Measurements from ENCODE around the gene GALNT6.

Gene GALNT6

DNA sequence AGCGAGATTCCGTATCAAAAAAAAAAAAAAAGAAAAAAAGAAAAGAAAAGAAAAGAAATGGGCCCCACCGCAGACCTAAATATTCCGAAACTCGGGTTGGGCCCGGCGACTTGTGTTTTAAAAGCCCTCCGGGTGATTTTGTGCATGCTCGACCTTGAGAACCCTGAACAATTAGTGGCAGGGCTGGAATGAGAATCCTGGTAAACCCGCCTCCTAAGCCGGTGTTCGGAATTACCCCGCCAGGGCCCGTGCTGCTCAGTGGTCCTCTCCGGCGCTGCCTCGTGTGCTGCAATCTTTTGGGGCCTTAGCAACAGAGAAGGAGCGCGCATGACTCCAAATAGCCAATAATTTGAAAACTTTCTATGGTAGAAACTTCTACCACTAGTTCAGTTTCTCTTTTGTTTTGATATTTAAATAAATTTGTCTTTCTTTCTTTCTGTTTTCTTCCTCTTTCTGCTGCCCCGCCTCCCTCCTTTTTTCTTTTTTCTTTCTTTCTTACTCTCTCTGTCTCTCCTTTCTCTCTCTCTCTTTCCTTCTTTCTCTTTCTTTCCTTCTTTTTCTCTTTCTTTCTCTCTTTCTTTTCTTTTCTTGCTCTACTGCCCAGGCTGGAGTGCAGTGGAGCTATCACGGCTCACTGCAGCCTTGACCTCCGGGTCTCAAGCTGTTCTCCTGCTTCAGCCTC is 1.5 kb upstream of the GALNT6 start:
- H3K27me3 ChIP-seq (ENCODE audit: control insufficient read depth in 3 of 3, insufficient read depth in 3 of 3, low read depth in 1 of 3, low read length in 3 of 3) = peaks cover 7 to 80% (median 50%) of the 10 kb centered on the region in 3 experiments
- H2BK5ac ChIP-seq (ENCODE audit: low read length) = no peak overlapping the region
- no peak overlapping the region for H2BK15ac ChIP-seq (ENCODE audit: low read length)
- H3K18ac ChIP-seq (ENCODE audit: low read length) = no peak overlapping the region
- H3K4me3 ChIP-seq (ENCODE audit: low read length in 2 of 2) = no peak overlapping the region
- H3K14ac ChIP-seq (ENCODE audit: low read length) = no peak overlapping the region
- no peak overlapping the region for H4K91ac ChIP-seq (ENCODE audit: low read depth, low read length, poor library complexity)
- no peak overlapping the region for H2AK5ac ChIP-seq (ENCODE audit: low read depth, low read length)
- H3K9ac ChIP-seq (ENCODE audit: low read depth, low read length, poor library complexity) = no peak overlapping the region
- H2BK12ac ChIP-seq (ENCODE audit: low read length) = no peak overlapping the region
- H4K8ac ChIP-seq (ENCODE audit: low read depth, low read length) = no peak overlapping the region
- H3K27ac ChIP-seq (replicated peaks; ENCODE audit: low read length) = no peak overlapping the region
- no peak overlapping the region for H2BK120ac ChIP-seq (ENCODE audit: low read depth, low read length)
- peaks cover 2 to 5% of the 10 kb centered on the region in 2 donors for H3K9me3 ChIP-seq (replicated peaks in 1 of 2; ENCODE audit: control insufficient read depth in 2 of 2, insufficient read depth in 1 of 2, low read depth in 1 of 2, low read length in 2 of 2)
- no peaks in the 10 kb centered on the region for H3K36me3 ChIP-seq (replicated peaks in 1 of 2; ENCODE audit: control insufficient read depth in 2 of 2, insufficient read depth in 2 of 2, low read length in 2 of 2)
- H3K23ac ChIP-seq (ENCODE audit: low read depth, low read length, poor library complexity) = no peak overlapping the region
- no peak overlapping the region for H2AFZ ChIP-seq (ENCODE audit: low read length)
- H3K4ac ChIP-seq (ENCODE audit: low read length) = no peak overlapping the region
- peak; percentile 24 for DNase-seq (ENCODE audit: low spot score)
- H3K79me1 ChIP-seq (ENCODE audit: low read depth, low read length) = no peaks in the 10 kb centered on the region
- H3K4me2 ChIP-seq (ENCODE audit: insufficient read depth, low read length, poor library complexity, severe bottlenecking) = peak overlapping the region; percentile 46
- no CpG with 5 or more reads among the region's 22 CpGs for WGBS, 2 donors (ENCODE audit: extremely low coverage in 2 of 2, insufficient read length in 2 of 2, insufficient replicate concordance in 1 of 2)
- peaks cover 3 to 11% of the 10 kb centered on the region in 2 donors for H3K4me1 ChIP-seq (ENCODE audit: control insufficient read depth in 2 of 2, insufficient read depth in 1 of 2, low read depth in 1 of 2, low read length in 2 of 2)

DNA sequence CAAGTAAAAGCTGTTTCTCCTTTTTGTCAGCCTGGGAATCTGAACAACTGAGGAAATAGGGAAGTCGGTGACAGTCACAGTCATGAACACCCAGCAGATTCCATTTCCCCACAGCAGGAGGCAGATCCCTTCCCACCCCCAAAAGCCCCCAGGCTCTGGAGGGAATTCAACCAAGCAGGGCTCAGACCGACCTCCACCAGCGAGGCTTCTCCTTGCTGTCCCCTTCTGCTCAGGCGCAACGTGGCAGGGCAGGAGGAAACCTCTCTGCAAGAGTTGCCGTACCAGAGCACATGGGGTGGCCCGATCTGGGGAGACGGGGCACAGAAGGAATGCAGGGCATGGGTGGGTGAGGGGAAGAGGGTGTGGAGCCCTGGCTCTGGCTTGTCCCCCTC is 319 bp downstream of the GALNT6 start:
- Histone ChIP-seq H3K9ac (ENCODE audit: low read depth, low read length, poor library complexity) (no peak overlapping the region), H2AK5ac (ENCODE audit: low read depth, low read length) (no peak overlapping the region), H2BK120ac (ENCODE audit: low read depth, low read length) (no peak overlapping the region), H2AFZ (ENCODE audit: low read length) (peak overlapping the region; percentile 83), H3K79me1 (ENCODE audit: low read depth, low read length) (no peaks in the 10 kb centered on the region), H3K9me3 (replicated peaks in 1 of 2; ENCODE audit: control insufficient read depth in 2 of 2, insufficient read depth in 1 of 2, low read depth in 1 of 2, low read length in 2 of 2) (peaks cover 2 to 5% of the 10 kb centered on the region in 2 donors), H3K36me3 (replicated peaks in 1 of 2; ENCODE audit: control insufficient read depth in 2 of 2, insufficient read depth in 2 of 2, low read length in 2 of 2) (no peaks in the 10 kb centered on the region), H3K18ac (ENCODE audit: low read length) (peak overlapping the region; percentile 12), H2BK15ac (ENCODE audit: low read length) (peak overlapping the region; percentile 31), H4K8ac (ENCODE audit: low read depth, low read length) (no peak overlapping the region), H3K4ac (ENCODE audit: low read length) (no peak overlapping the region), H2BK5ac (ENCODE audit: low read length) (no peak overlapping the region), H2BK12ac (ENCODE audit: low read length) (no peak overlapping the region), H3K23ac (ENCODE audit: low read depth, low read length, poor library complexity) (peak overlapping the region; percentile 22), H3K4me2 (ENCODE audit: insufficient read depth, low read length, poor library complexity, severe bottlenecking) (peak overlapping the region; percentile 89), H3K14ac (ENCODE audit: low read length) (peak overlapping the region; percentile 12), H3K27me3 (ENCODE audit: control insufficient read depth in 3 of 3, insufficient read depth in 3 of 3, low read depth in 1 of 3, low read length in 3 of 3) (peaks cover 7 to 92% (median 50%) of the 10 kb centered on the region in 3 experiments), H4K91ac (ENCODE audit: low read depth, low read length, poor library complexity) (no peak overlapping the region), H3K4me1 (ENCODE audit: control insufficient read depth in 2 of 2, insufficient read depth in 1 of 2, low read depth in 1 of 2, low read length in 2 of 2) (peaks cover 3 to 11% of the 10 kb centered on the region in 2 donors), H3K4me3 (ENCODE audit: low read length in 2 of 2) (peak overlapping the region; percentile 30 to 80), H3K27ac (replicated peaks; ENCODE audit: low read length) (no peak overlapping the region)
- no CpG with 5 or more reads among the region's 8 CpGs for WGBS, 2 donors (ENCODE audit: extremely low coverage in 2 of 2, insufficient read length in 2 of 2, insufficient replicate concordance in 1 of 2)
- DNase-seq (ENCODE audit: low spot score) = peak; percentile 11

DNA sequence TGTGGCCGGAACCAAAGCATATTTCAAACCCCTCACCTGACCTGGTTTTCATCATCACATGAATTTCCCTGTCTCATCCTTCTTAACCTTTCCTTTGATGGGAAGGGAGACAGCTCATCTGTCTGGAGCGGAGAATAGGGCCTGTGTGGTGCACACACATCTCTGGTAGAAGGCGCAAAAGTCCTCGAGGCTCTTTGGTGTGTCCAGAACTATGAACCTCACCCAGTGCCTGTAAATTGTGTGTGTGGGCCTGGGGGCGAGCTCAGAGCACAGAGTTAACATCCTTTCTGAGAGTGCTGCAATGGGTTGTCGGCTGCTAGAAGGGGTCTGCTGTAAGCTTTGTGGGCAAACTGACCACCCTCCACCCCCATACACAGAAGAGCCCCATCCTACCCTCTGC is 749 bp downstream of the GALNT6 start:
- no peak overlapping the region for H2BK5ac ChIP-seq (ENCODE audit: low read length)
- H3K27me3 ChIP-seq (ENCODE audit: control insufficient read depth in 3 of 3, insufficient read depth in 3 of 3, low read depth in 1 of 3, low read length in 3 of 3) = peaks cover 7 to 94% (median 50%) of the 10 kb centered on the region in 3 experiments
- H3K9ac ChIP-seq (ENCODE audit: low read depth, low read length, poor library complexity) = no peak overlapping the region
- no peak overlapping the region for H3K4ac ChIP-seq (ENCODE audit: low read length)
- no peak overlapping the region for H2BK15ac ChIP-seq (ENCODE audit: low read length)
- H4K91ac ChIP-seq (ENCODE audit: low read depth, low read length, poor library complexity) = no peak overlapping the region
- H2AFZ ChIP-seq (ENCODE audit: low read length) = peak overlapping the region; percentile 83
- H3K9me3 ChIP-seq (replicated peaks in 1 of 2; ENCODE audit: control insufficient read depth in 2 of 2, insufficient read depth in 1 of 2, low read depth in 1 of 2, low read length in 2 of 2) = peaks cover 2 to 5% of the 10 kb centered on the region in 2 donors
- H4K8ac ChIP-seq (ENCODE audit: low read depth, low read length) = no peak overlapping the region
- H3K18ac ChIP-seq (ENCODE audit: low read length) = no peak overlapping the region
- H2BK12ac ChIP-seq (ENCODE audit: low read length) = no peak overlapping the region
- H3K79me1 ChIP-seq (ENCODE audit: low read depth, low read length) = no peaks in the 10 kb centered on the region
- no peak overlapping the region for H2BK120ac ChIP-seq (ENCODE audit: low read depth, low read length)
- no peak for DNase-seq (ENCODE audit: low spot score)
- H3K4me1 ChIP-seq (ENCODE audit: control insufficient read depth in 2 of 2, insufficient read depth in 1 of 2, low read depth in 1 of 2, low read length in 2 of 2) = peaks cover 3 to 11% of the 10 kb centered on the region in 2 donors
- no peak overlapping the region for H3K4me2 ChIP-seq (ENCODE audit: insufficient read depth, low read length, poor library complexity, severe bottlenecking)
- no peak overlapping the region for H3K27ac ChIP-seq (replicated peaks; ENCODE audit: low read length)
- no peak overlapping the region for H3K14ac ChIP-seq (ENCODE audit: low read length)
- H3K4me3 ChIP-seq (ENCODE audit: low read length in 2 of 2) = no peak overlapping the region
- H2AK5ac ChIP-seq (ENCODE audit: low read depth, low read length) = no peak overlapping the region
- no peak overlapping the region for H3K23ac ChIP-seq (ENCODE audit: low read depth, low read length, poor library complexity)
- H3K36me3 ChIP-seq (replicated peaks in 1 of 2; ENCODE audit: control insufficient read depth in 2 of 2, insufficient read depth in 2 of 2, low read length in 2 of 2) = no peaks in the 10 kb centered on the region
- no CpG with 5 or more reads among the region's 6 CpGs for WGBS, 2 donors (ENCODE audit: extremely low coverage in 2 of 2, insufficient read length in 2 of 2, insufficient replicate concordance in 1 of 2)

DNA sequence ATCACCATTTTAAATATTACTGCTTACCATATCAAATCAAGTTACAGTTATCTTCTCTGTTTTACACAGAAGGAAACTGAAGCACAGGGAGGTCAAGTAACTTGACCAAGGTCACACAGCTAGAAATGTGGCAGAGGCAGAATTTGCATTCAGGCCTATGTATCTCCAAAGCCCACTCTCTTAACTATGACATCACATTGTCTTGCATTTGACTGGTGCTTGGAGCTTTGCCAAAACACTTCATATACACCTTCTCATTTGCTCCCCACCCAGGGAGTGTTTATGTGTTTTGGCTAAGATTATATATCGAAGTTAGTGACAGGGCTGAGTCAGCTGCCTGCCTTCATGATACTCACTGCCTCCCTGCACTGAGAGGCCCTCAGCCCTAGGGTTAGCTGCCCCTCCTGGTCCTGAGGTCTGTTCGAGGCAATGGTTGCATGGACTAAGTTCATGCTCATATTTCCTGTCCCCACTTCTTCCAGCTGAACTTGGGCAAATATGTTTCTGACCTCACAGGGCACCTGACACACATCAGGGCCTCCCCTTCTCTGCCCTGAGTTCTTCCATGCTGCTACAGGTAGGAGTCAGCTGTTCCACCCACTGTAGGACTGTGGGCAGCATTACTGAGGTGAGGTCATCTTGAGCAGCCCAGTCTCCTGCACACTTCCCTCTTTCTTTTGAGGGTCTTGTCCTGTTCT is 1.8 kb downstream of the GALNT6 start:
- H2AFZ ChIP-seq (ENCODE audit: low read length) = no peak overlapping the region
- H3K23ac ChIP-seq (ENCODE audit: low read depth, low read length, poor library complexity) = peak overlapping the region; percentile 8
- H2BK5ac ChIP-seq (ENCODE audit: low read length) = no peak overlapping the region
- H3K4me3 ChIP-seq (ENCODE audit: low read length in 2 of 2) = no peak overlapping the region
- DNase-seq (ENCODE audit: low spot score) = no peak
- H3K4ac ChIP-seq (ENCODE audit: low read length) = no peak overlapping the region
- no CpG with 5 or more reads among the region's 2 CpGs for WGBS, 2 donors (ENCODE audit: extremely low coverage in 2 of 2, insufficient read length in 2 of 2, insufficient replicate concordance in 1 of 2)
- H3K4me2 ChIP-seq (ENCODE audit: insufficient read depth, low read length, poor library complexity, severe bottlenecking) = no peak overlapping the region
- H3K79me1 ChIP-seq (ENCODE audit: low read depth, low read length) = no peaks in the 10 kb centered on the region
- H3K14ac ChIP-seq (ENCODE audit: low read length) = no peak overlapping the region
- no peak overlapping the region for H2AK5ac ChIP-seq (ENCODE audit: low read depth, low read length)
- no peak overlapping the region for H2BK12ac ChIP-seq (ENCODE audit: low read length)
- no peak overlapping the region for H4K8ac ChIP-seq (ENCODE audit: low read depth, low read length)
- H3K4me1 ChIP-seq (ENCODE audit: control insufficient read depth in 2 of 2, insufficient read depth in 1 of 2, low read depth in 1 of 2, low read length in 2 of 2) = peaks cover 3 to 11% of the 10 kb centered on the region in 2 donors
- H4K91ac ChIP-seq (ENCODE audit: low read depth, low read length, poor library complexity) = no peak overlapping the region
- H2BK120ac ChIP-seq (ENCODE audit: low read depth, low read length) = no peak overlapping the region
- no peaks in the 10 kb centered on the region for H3K36me3 ChIP-seq (replicated peaks in 1 of 2; ENCODE audit: control insufficient read depth in 2 of 2, insufficient read depth in 2 of 2, low read length in 2 of 2)
- no peak overlapping the region for H3K18ac ChIP-seq (ENCODE audit: low read length)
- H3K27me3 ChIP-seq (ENCODE audit: control insufficient read depth in 3 of 3, insufficient read depth in 3 of 3, low read depth in 1 of 3, low read length in 3 of 3) = peaks cover 7 to 85% (median 50%) of the 10 kb centered on the region in 3 experiments
- H3K27ac ChIP-seq (replicated peaks; ENCODE audit: low read length) = no peak overlapping the region
- H2BK15ac ChIP-seq (ENCODE audit: low read length) = no peak overlapping the region
- H3K9ac ChIP-seq (ENCODE audit: low read depth, low read length, poor library complexity) = no peak overlapping the region
- peaks cover 2 to 5% of the 10 kb centered on the region in 2 donors for H3K9me3 ChIP-seq (replicated peaks in 1 of 2; ENCODE audit: control insufficient read depth in 2 of 2, insufficient read depth in 1 of 2, low read depth in 1 of 2, low read length in 2 of 2)
